Trophoblast cell (in vitro differentiated cells and primary cell): ENCODE measurements around the gene CREB5.

Experiments
- DNase-seq, 2 donors: peaks; one replicate each; pipeline ENCODE4 v3.0.0-alpha.2; 2016
- H2AFZ ChIP-seq: 2 replicates; pipeline ENCODE4 v1.6.1; 2013; ENCODE audit warnings: low read length, moderate library complexity, mild to moderate bottlenecking; ENCODE audit not compliant: insufficient read depth, poor library complexity
- H2AK5ac ChIP-seq: 2 replicates; pipeline ENCODE4 v1.6.1; 2013; ENCODE audit warnings: mild to moderate bottlenecking, low read length
- H2BK120ac ChIP-seq: 2 replicates; pipeline ENCODE4 v1.6.1; 2013; ENCODE audit warnings: low read length, mild to moderate bottlenecking, moderate library complexity; ENCODE audit not compliant: insufficient read depth, poor library complexity
- H2BK12ac ChIP-seq: 2 replicates; pipeline ENCODE4 v1.6.1; 2013; ENCODE audit warnings: mild to moderate bottlenecking, low read length, moderate library complexity
- H2BK5ac ChIP-seq: 2 replicates; pipeline ENCODE4 v1.6.1; 2013; ENCODE audit warnings: low read length, low read depth, moderate library complexity, mild to moderate bottlenecking; ENCODE audit not compliant: poor library complexity
- H3K14ac ChIP-seq: 2 replicates; pipeline ENCODE4 v1.6.1; 2013; ENCODE audit warnings: mild to moderate bottlenecking, low read length
- H3K18ac ChIP-seq: 2 replicates; pipeline ENCODE4 v1.6.1; 2013; ENCODE audit warnings: mild to moderate bottlenecking, low read length
- H3K23ac ChIP-seq: 2 replicates; pipeline ENCODE4 v1.6.1; 2013; ENCODE audit warnings: low read length
- H3K27ac ChIP-seq: 2 replicates; pipeline ENCODE4 v1.5.1; 2013; ENCODE audit warnings: low read depth, mild to moderate bottlenecking, inconsistent platforms, low read length, moderate library complexity
- H3K27me3 ChIP-seq: 2 replicates; pipeline ENCODE4 v1.6.1; 2013; ENCODE audit warnings: inconsistent platforms, mild to moderate bottlenecking, low read length, moderate library complexity; ENCODE audit not compliant: insufficient read depth
- H3K36me3 ChIP-seq, 2 experiments: 1 replicate in 1 of 2; 2 replicates in 1 of 2; pipeline ENCODE4 v1.6.1; 2013; ENCODE audit warnings: low read length in 2 of 2, mild to moderate bottlenecking in 2 of 2, moderate library complexity in 1 of 2; ENCODE audit not compliant: insufficient read depth in 2 of 2, control insufficient read depth in 1 of 2
- H3K4ac ChIP-seq: 2 replicates; pipeline ENCODE4 v1.6.1; 2013; ENCODE audit warnings: low read depth, mild to moderate bottlenecking, low read length, moderate library complexity
- H3K4me1 ChIP-seq, 2 experiments: 1 replicate in 1 of 2; 2 replicates in 1 of 2; pipeline ENCODE4 v1.6.1; 2013; ENCODE audit warnings: low read length in 2 of 2, mild to moderate bottlenecking in 2 of 2, moderate library complexity in 1 of 2; ENCODE audit not compliant: insufficient read depth in 2 of 2, control insufficient read depth in 1 of 2
- H3K4me2 ChIP-seq: 2 replicates; pipeline ENCODE4 v1.6.1; 2013; ENCODE audit warnings: inconsistent platforms, mild to moderate bottlenecking, low read length, moderate library complexity
- H3K4me3 ChIP-seq: 2 replicates; pipeline ENCODE4 v1.5.1; 2013; ENCODE audit warnings: mild to moderate bottlenecking, low read depth, low read length, inconsistent platforms
- H3K79me1 ChIP-seq: one replicate; pipeline ENCODE4 v1.6.1; 2013; ENCODE audit warnings: low read length
- H3K79me2 ChIP-seq: 2 replicates; pipeline ENCODE4 v1.6.1; 2013; ENCODE audit warnings: low read length, mild to moderate bottlenecking; ENCODE audit not compliant: control insufficient read depth, insufficient read depth, poor library complexity
- H3K9ac ChIP-seq: 2 replicates; pipeline ENCODE4 v1.6.1; 2013; ENCODE audit warnings: mild to moderate bottlenecking, low read length
- H3K9me3 ChIP-seq: 2 replicates; pipeline ENCODE4 v1.6.1; 2013; ENCODE audit warnings: low read depth, mild to moderate bottlenecking, control low read depth, inconsistent platforms, low read length; ENCODE audit not compliant: insufficient read depth
- H4K12ac ChIP-seq: 2 replicates; pipeline ENCODE4 v1.6.1; 2013; ENCODE audit warnings: low read depth, mild to moderate bottlenecking, low read length, moderate library complexity
- H4K8ac ChIP-seq: 2 replicates; pipeline ENCODE4 v1.6.1; 2013; ENCODE audit warnings: low read depth, mild to moderate bottlenecking, low read length, moderate library complexity
- H4K91ac ChIP-seq: one replicate; pipeline ENCODE4 v1.6.1; 2013; ENCODE audit warnings: low read depth, mild to moderate bottlenecking, low read length, moderate library complexity
- WGBS: extraction: QIAGEN DNeasy Blood & Tissue Kit; methylation state at CpG from one replicate; pipeline ENCODE4 v1.1.7; 2013; ENCODE audit warnings: missing lambda C conversion rate; ENCODE audit not compliant: insufficient read length, insufficient coverage; ENCODE audit errors: extremely low coverage; 5-methylcytosine and 5-hydroxymethylcytosine counted together

The CREB5 gene

GRCh38 chr7:28498636-28499035, 86.3 kb downstream of the CREB5 start:
- Histone ChIP-seq H3K4me1 (no peaks in the 10 kb centered on the region), H3K4ac (no peak overlapping the region), H2AK5ac (no peak overlapping the region), H2AFZ (no peak overlapping the region), H3K9me3 (no peaks in the 10 kb centered on the region), H2BK12ac (no peak overlapping the region), H3K14ac (no peak overlapping the region), H3K36me3 (no peaks in the 10 kb centered on the region), H3K4me2 (no peak overlapping the region), H3K23ac (no peak overlapping the region), H4K8ac (no peak overlapping the region), H3K18ac (no peak overlapping the region), H3K27me3 (no peaks in the 10 kb centered on the region), H2BK120ac (no peak overlapping the region), H4K91ac (no peak overlapping the region), H3K79me2 (no peaks in the 10 kb centered on the region), H3K4me3 (no peak overlapping the region), H3K9ac (no peak overlapping the region), H3K79me1 (no peaks in the 10 kb centered on the region), H4K12ac (no peak overlapping the region), H2BK5ac (no peak overlapping the region), H3K27ac (no peak overlapping the region)
- WGBS = no CpG with 5 or more reads among the region's 4 CpGs
- DNase-seq = no peak

GRCh38 chr7:28500138-28500537, 87.8 kb downstream of the CREB5 start:
- Histone ChIP-seq H3K79me2 (no peaks in the 10 kb centered on the region), H2BK5ac (no peak overlapping the region), H4K12ac (no peak overlapping the region), H3K4me2 (no peak overlapping the region), H3K9me3 (no peaks in the 10 kb centered on the region), H3K4ac (no peak overlapping the region), H2AK5ac (no peak overlapping the region), H2BK120ac (no peak overlapping the region), H4K91ac (no peak overlapping the region), H3K14ac (no peak overlapping the region), H4K8ac (no peak overlapping the region), H3K79me1 (no peaks in the 10 kb centered on the region), H2AFZ (no peak overlapping the region), H3K36me3 (no peaks in the 10 kb centered on the region), H3K27me3 (no peaks in the 10 kb centered on the region), H3K4me3 (no peak overlapping the region), H3K4me1 (no peaks in the 10 kb centered on the region), H3K18ac (no peak overlapping the region), H3K9ac (no peak overlapping the region), H3K27ac (no peak overlapping the region), H3K23ac (no peak overlapping the region), H2BK12ac (no peak overlapping the region)
- DNase-seq = no peak
- no CpG with 5 or more reads among the region's 5 CpGs for WGBS

- Histone ChIP-seq H2AK5ac (no peak overlapping the region), H2AFZ (no peak overlapping the region)
- no CpG with 5 or more reads among the region's 1 CpG for WGBS
These were observed 90.1 kb downstream of the CREB5 start for GRCh38 chr7:28502408-28502807.

GRCh38 chr7:28503396-28503795, 91.1 kb downstream of the CREB5 start:
- Histone ChIP-seq H2AFZ (no peak overlapping the region), H2AK5ac (no peak overlapping the region), H3K4me3 (no peak overlapping the region), H4K12ac (peak overlapping the region; percentile 18), H3K79me1 (no peaks in the 10 kb centered on the region), H2BK5ac (no peak overlapping the region), H2BK120ac (no peak overlapping the region), H2BK12ac (no peak overlapping the region), H3K36me3 (no peaks in the 10 kb centered on the region), H4K91ac (no peak overlapping the region), H3K27me3 (no peaks in the 10 kb centered on the region), H3K27ac (no peak overlapping the region), H3K9me3 (no peaks in the 10 kb centered on the region), H3K9ac (no peak overlapping the region), H3K18ac (no peak overlapping the region), H3K4me1 (no peaks in the 10 kb centered on the region), H3K14ac (no peak overlapping the region), H3K4me2 (no peak overlapping the region), H3K4ac (no peak overlapping the region), H3K23ac (no peak overlapping the region), H4K8ac (no peak overlapping the region), H3K79me2 (no peaks in the 10 kb centered on the region)
- DNase-seq = no peak
- WGBS = no CpG with 5 or more reads among the region's 3 CpGs

More at GRCh38 chr7:28502408-28502807, 90.1 kb downstream of the CREB5 start:
- Histone ChIP-seq H3K79me2 (no peaks in the 10 kb centered on the region), H3K27me3 (no peaks in the 10 kb centered on the region), H3K18ac (no peak overlapping the region), H3K9me3 (no peaks in the 10 kb centered on the region), H3K23ac (no peak overlapping the region), H2BK120ac (no peak overlapping the region), H3K36me3 (no peaks in the 10 kb centered on the region), H3K4me3 (no peak overlapping the region), H3K9ac (no peak overlapping the region), H4K91ac (no peak overlapping the region), H4K8ac (no peak overlapping the region), H3K4me1 (no peaks in the 10 kb centered on the region), H2BK12ac (no peak overlapping the region), H3K4me2 (no peak overlapping the region), H3K79me1 (no peaks in the 10 kb centered on the region), H3K4ac (no peak overlapping the region), H3K14ac (no peak overlapping the region), H4K12ac (no peak overlapping the region), H3K27ac (no peak overlapping the region), H2BK5ac (no peak overlapping the region)
- no peak for DNase-seq
